Measurements from ENCODE around the gene FASTKD1.
"Not testable (repeated sequence)": the region's sequence is repeated elsewhere in the genome, so short reads cannot be mapped to it uniquely, and the experiment has no call there.

The FASTKD1 gene

DNA sequence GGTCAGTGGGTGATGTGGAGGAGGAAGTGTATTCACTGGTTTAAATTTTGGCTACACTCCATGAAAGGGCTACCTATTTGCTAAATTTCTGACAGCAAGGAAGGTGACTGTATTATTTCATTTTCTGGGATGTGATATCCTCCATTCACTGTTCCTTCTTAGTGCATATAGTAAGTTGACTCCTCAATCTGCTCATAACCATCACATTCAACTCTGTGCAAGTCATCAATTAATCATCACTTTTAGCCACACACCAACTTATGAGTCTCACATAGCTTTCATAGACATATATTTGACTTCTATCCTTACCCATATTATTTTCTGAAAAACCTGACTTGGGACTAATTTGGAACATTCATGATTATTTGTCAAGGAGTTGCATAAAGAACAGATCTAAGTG, 47.2 kb downstream of the FASTKD1 start:
- no peak overlapping the region for H3K27ac ChIP-seq (ENCODE audit: low read length)
- H3K27me3 ChIP-seq (ENCODE audit: control insufficient read depth in 1 of 2, insufficient read depth in 2 of 2, low read length in 2 of 2): no peaks in the 10 kb centered on the region
- H3K4me1 ChIP-seq (ENCODE audit: control insufficient read depth, insufficient read depth, low read length): no peaks in the 10 kb centered on the region
- no peak overlapping the region for H3K4me3 ChIP-seq (ENCODE audit: low read length in 2 of 2)
- H3K36me3 ChIP-seq (ENCODE audit: control insufficient read depth in 2 of 2, insufficient read depth in 2 of 2, low read length in 2 of 2): peaks cover 7 to 12% of the 10 kb centered on the region in 2 donors
- H3K9ac ChIP-seq (ENCODE audit: low read length in 2 of 2): no peak overlapping the region
- no peaks in the 10 kb centered on the region for H3K9me3 ChIP-seq (ENCODE audit: control insufficient read depth in 2 of 2, low read length in 2 of 2)

DNA sequence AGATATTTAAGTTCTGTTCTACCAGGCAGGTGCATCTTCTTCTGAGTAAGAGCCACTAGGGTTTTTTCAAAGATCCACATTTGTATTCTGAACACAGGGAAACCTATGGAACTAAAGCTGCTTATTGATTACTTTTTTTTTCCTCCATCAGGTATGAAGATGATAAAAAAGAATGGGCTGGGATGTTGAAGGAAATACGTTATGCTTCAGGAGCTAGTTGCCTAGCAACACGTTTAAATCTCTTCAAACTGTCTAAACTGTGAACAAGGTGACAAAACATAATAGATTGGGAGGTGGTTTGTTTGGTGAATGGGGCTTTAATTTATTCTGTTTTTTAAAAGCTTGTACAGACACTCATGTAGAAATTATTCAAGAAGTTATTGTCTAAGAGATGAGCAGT, 48.2 kb downstream of the FASTKD1 start:
- H3K36me3 ChIP-seq (ENCODE audit: control insufficient read depth in 2 of 2, insufficient read depth in 2 of 2, low read length in 2 of 2): peaks cover 7 to 12% of the 10 kb centered on the region in 2 donors
- no peak overlapping the region for H3K27ac ChIP-seq (ENCODE audit: low read length)
- H3K27me3 ChIP-seq (ENCODE audit: control insufficient read depth in 1 of 2, insufficient read depth in 2 of 2, low read length in 2 of 2): no peaks in the 10 kb centered on the region
- no peak overlapping the region for H3K9ac ChIP-seq (ENCODE audit: low read length in 2 of 2)
- H3K9me3 ChIP-seq (ENCODE audit: control insufficient read depth in 2 of 2, low read length in 2 of 2): no peaks in the 10 kb centered on the region
- H3K4me1 ChIP-seq (ENCODE audit: control insufficient read depth, insufficient read depth, low read length): no peaks in the 10 kb centered on the region
- H3K4me3 ChIP-seq (ENCODE audit: low read length in 2 of 2): no peak overlapping the region

DNA sequence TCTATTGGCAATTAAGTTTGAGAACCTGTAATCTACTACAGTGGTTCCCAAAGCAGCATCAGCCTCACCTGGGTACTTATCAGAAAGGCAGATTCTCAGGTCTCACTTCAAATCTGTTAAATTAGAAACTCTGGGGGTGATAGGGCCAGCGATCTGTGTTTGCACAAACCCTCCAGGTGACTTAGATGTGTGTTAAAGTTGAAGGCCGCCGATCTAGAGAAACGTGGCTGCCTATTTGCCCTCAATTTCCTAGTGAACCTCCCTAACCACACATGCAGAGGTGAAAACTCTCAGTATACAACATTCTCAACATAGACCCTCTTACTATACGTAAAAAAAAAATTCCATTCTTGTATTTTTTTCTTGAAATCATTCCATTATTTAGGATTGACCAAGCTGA, 50.0 kb downstream of the FASTKD1 start:
- Histone ChIP-seq H3K27ac (ENCODE audit: low read length) (no peak overlapping the region), H3K9ac (ENCODE audit: low read length in 2 of 2) (no peak overlapping the region), H3K4me1 (ENCODE audit: control insufficient read depth, insufficient read depth, low read length) (no peaks in the 10 kb centered on the region), H3K27me3 (ENCODE audit: control insufficient read depth in 1 of 2, insufficient read depth in 2 of 2, low read length in 2 of 2) (no peaks in the 10 kb centered on the region), H3K4me3 (ENCODE audit: low read length in 2 of 2) (no peak overlapping the region), H3K9me3 (ENCODE audit: control insufficient read depth in 2 of 2, low read length in 2 of 2) (no peaks in the 10 kb centered on the region), H3K36me3 (ENCODE audit: control insufficient read depth in 2 of 2, insufficient read depth in 2 of 2, low read length in 2 of 2) (peaks cover 7% of the 10 kb centered on the region in 2 donors)

DNA sequence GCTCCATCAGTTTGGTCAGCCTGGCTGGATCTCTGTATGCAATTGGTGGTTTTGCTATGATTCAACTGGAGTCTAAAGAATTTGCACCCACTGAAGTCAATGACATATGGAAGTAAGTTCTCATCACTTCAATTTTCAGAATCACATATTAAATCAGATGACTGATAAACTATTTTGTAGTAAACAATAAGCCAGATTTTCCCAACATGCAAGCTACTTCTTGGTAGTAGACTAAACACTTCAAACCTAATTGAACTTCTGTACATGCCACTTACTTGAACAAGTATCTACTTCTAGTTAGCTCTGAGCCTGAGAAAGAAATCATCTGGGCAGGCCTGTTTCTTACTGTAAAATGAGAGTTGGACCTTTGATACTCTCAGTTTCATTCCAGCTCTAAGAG, 52.8 kb downstream of the FASTKD1 start:
- peaks cover 7% of the 10 kb centered on the region in 2 donors for H3K36me3 ChIP-seq (ENCODE audit: control insufficient read depth in 2 of 2, insufficient read depth in 2 of 2, low read length in 2 of 2)
- H3K4me3 ChIP-seq (ENCODE audit: low read length in 2 of 2): no peak overlapping the region
- H3K9me3 ChIP-seq (ENCODE audit: control insufficient read depth in 2 of 2, low read length in 2 of 2): no peaks in the 10 kb centered on the region
- no peak overlapping the region for H3K27ac ChIP-seq (ENCODE audit: low read length)
- no peaks in the 10 kb centered on the region for H3K27me3 ChIP-seq (ENCODE audit: control insufficient read depth in 1 of 2, insufficient read depth in 2 of 2, low read length in 2 of 2)
- no peaks in the 10 kb centered on the region for H3K4me1 ChIP-seq (ENCODE audit: control insufficient read depth, insufficient read depth, low read length)
- no peak overlapping the region for H3K9ac ChIP-seq (ENCODE audit: low read length in 2 of 2)

DNA sequence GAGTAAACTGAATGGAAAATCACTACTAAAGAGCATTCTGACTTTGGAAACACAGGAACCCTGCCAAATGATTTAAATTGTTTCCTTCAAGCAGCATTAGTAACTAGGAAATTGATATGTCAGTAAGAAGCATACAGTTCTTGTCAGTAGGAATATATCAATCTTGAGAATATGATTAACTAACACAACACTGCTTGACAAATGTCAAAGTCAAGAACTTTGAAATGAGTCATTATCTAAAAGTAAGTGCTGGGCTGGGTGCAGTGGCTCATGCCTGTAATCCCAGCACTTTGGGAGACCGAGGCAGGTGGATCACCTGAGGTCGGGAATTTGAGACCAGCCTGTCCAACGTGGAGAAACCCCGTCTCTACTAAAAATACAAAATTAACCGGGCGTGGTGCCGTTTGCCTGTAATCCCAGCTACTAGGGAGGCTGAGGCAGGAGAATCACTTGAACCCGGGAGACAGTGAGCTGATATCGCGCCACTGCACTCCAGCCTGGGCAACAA, 57.1 kb downstream of the FASTKD1 start:
- H3K9ac ChIP-seq (ENCODE audit: low read length in 2 of 2); H3K4me3 ChIP-seq (ENCODE audit: low read length in 2 of 2); H3K9me3 ChIP-seq (ENCODE audit: control insufficient read depth in 2 of 2, low read length in 2 of 2); H3K36me3 ChIP-seq (ENCODE audit: control insufficient read depth in 2 of 2, insufficient read depth in 2 of 2, low read length in 2 of 2); H3K27me3 ChIP-seq (ENCODE audit: control insufficient read depth in 1 of 2, insufficient read depth in 2 of 2, low read length in 2 of 2); H3K27ac ChIP-seq (ENCODE audit: low read length); H3K4me1 ChIP-seq (ENCODE audit: control insufficient read depth, insufficient read depth, low read length): not testable (repeated sequence)

DNA sequence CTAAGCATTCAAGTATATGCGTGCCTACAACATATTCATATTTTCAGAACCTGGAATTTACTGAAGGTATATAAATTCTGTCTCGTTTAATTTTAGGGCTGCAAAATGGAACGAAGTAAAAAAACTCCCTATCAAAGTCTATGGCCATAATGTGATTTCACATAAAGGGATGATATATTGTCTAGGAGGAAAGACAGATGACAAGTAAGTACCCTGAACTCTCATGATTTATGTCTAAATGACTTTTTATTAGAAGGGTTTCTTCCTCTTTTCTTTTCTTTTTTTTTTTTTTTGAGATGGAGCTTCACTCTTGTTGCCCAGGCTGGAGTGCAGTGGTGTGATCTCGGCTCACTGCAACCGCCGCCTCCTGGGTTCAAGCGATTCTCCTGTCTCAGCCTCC, 58.9 kb downstream of the FASTKD1 start:
- H3K27ac ChIP-seq (ENCODE audit: low read length); H3K4me1 ChIP-seq (ENCODE audit: control insufficient read depth, insufficient read depth, low read length); H3K9ac ChIP-seq (ENCODE audit: low read length in 2 of 2); H3K36me3 ChIP-seq (ENCODE audit: control insufficient read depth in 2 of 2, insufficient read depth in 2 of 2, low read length in 2 of 2); H3K27me3 ChIP-seq (ENCODE audit: control insufficient read depth in 1 of 2, insufficient read depth in 2 of 2, low read length in 2 of 2); H3K9me3 ChIP-seq (ENCODE audit: control insufficient read depth in 2 of 2, low read length in 2 of 2); H3K4me3 ChIP-seq (ENCODE audit: low read length in 2 of 2): not testable (repeated sequence)

DNA sequence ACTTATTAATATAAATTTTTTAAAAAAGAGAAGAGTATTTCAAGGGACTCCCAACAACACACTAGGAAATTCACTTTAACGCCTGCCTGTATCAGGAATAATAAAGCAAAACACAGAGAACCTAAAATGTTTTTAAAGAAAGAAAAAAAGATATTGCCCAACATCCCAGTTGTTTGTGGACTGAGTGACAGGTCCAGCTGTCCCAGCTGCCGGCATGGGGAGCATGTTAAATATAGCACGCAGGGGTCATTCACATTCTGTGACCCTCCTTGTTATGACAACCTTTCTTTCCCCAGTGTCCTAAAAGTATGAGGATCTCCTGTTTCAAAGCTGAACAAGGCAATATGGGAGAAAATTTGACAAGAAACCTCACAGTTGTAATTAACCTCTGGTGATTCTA, 59.7 kb downstream of the FASTKD1 start:
- Histone ChIP-seq H3K9ac (ENCODE audit: low read length in 2 of 2) (no peak overlapping the region), H3K27ac (ENCODE audit: low read length) (no peak overlapping the region), H3K9me3 (ENCODE audit: control insufficient read depth in 2 of 2, low read length in 2 of 2) (no peaks in the 10 kb centered on the region), H3K4me1 (ENCODE audit: control insufficient read depth, insufficient read depth, low read length) (peaks cover 4% of the 10 kb centered on the region), H3K4me3 (ENCODE audit: low read length in 2 of 2) (no peak overlapping the region), H3K27me3 (ENCODE audit: control insufficient read depth in 1 of 2, insufficient read depth in 2 of 2, low read length in 2 of 2) (no peaks in the 10 kb centered on the region), H3K36me3 (ENCODE audit: control insufficient read depth in 2 of 2, insufficient read depth in 2 of 2, low read length in 2 of 2) (no peaks in the 10 kb centered on the region)

DNA sequence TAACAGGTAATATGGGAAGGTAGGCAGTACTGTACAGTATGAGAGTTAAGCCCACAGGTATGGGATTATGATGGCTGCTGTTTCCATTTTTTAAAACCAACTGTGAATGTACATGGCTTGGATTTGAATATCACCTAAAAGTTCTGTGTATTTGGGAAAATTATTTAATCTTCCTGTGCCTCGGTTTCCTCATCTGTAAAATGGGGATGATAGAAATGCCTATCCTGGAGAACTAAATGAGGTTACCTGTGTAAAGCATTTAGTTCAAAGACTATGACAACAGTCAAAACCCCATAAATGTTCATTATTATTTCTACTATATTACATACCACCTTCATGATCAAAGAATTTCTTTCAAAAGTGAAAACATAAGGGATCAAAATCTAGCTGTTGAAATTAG, 60.6 kb downstream of the FASTKD1 start:
- Histone ChIP-seq H3K9ac (ENCODE audit: low read length in 2 of 2) (no peak overlapping the region), H3K27me3 (ENCODE audit: control insufficient read depth in 1 of 2, insufficient read depth in 2 of 2, low read length in 2 of 2) (no peaks in the 10 kb centered on the region), H3K4me1 (ENCODE audit: control insufficient read depth, insufficient read depth, low read length) (peaks cover 4% of the 10 kb centered on the region), H3K4me3 (ENCODE audit: low read length in 2 of 2) (no peak overlapping the region), H3K9me3 (ENCODE audit: control insufficient read depth in 2 of 2, low read length in 2 of 2) (peaks cover 0 to under 1% of the 10 kb centered on the region in 2 donors), H3K36me3 (ENCODE audit: control insufficient read depth in 2 of 2, insufficient read depth in 2 of 2, low read length in 2 of 2) (no peaks in the 10 kb centered on the region), H3K27ac (ENCODE audit: low read length) (no peak overlapping the region)

DNA sequence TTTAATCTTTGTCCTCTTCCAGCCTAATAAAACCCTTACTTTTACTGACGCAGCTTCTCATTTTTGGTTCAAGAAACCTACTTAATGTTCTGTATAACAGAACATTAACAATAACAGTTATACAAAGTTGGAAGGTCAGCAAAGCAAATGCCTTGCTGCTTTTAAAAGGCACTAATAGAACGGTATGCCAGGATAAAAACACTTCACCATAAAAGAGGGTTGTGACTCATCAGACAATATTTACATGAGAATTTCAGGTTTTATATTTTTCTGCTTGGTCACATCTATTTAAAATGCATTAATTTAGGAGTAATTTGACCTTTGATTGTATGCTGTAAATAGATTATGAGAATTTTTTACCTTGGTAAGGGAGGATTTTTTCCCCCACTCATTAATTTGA, 61.1 kb downstream of the FASTKD1 start:
- Histone ChIP-seq H3K36me3 (ENCODE audit: control insufficient read depth in 2 of 2, insufficient read depth in 2 of 2, low read length in 2 of 2) (no peaks in the 10 kb centered on the region), H3K4me1 (ENCODE audit: control insufficient read depth, insufficient read depth, low read length) (peaks cover 4% of the 10 kb centered on the region), H3K4me3 (ENCODE audit: low read length in 2 of 2) (no peak overlapping the region), H3K27me3 (ENCODE audit: control insufficient read depth in 1 of 2, insufficient read depth in 2 of 2, low read length in 2 of 2) (no peaks in the 10 kb centered on the region), H3K27ac (ENCODE audit: low read length) (no peak overlapping the region), H3K9ac (ENCODE audit: low read length in 2 of 2) (no peak overlapping the region), H3K9me3 (ENCODE audit: control insufficient read depth in 2 of 2, low read length in 2 of 2) (peaks cover 0 to 4% of the 10 kb centered on the region in 2 donors)

DNA sequence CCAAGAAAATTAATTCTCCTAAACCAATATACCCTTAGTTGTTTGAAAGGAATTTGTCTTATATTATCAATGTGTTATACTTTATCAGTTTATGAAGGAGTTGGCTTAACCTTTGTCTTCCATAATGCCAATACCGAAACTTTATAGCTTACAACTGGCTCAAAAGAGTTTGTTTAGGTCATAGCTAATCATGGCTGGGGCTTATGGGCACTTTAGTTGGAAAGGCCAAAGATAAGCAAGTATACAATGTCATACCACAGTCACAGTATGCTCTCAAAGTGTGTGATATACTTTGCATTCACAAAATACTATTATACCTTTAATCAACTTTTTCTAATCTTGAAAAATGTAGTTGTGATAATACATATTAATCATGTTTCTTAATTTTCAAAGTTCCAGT, 61.8 kb downstream of the FASTKD1 start:
- no peaks in the 10 kb centered on the region for H3K27me3 ChIP-seq (ENCODE audit: control insufficient read depth in 1 of 2, insufficient read depth in 2 of 2, low read length in 2 of 2)
- peaks cover 0 to 4% of the 10 kb centered on the region in 2 donors for H3K9me3 ChIP-seq (ENCODE audit: control insufficient read depth in 2 of 2, low read length in 2 of 2)
- H3K4me1 ChIP-seq (ENCODE audit: control insufficient read depth, insufficient read depth, low read length): peaks cover 4% of the 10 kb centered on the region
- no peak overlapping the region for H3K4me3 ChIP-seq (ENCODE audit: low read length in 2 of 2)
- no peak overlapping the region for H3K27ac ChIP-seq (ENCODE audit: low read length)
- H3K9ac ChIP-seq (ENCODE audit: low read length in 2 of 2): no peak overlapping the region
- no peaks in the 10 kb centered on the region for H3K36me3 ChIP-seq (ENCODE audit: control insufficient read depth in 2 of 2, insufficient read depth in 2 of 2, low read length in 2 of 2)

DNA sequence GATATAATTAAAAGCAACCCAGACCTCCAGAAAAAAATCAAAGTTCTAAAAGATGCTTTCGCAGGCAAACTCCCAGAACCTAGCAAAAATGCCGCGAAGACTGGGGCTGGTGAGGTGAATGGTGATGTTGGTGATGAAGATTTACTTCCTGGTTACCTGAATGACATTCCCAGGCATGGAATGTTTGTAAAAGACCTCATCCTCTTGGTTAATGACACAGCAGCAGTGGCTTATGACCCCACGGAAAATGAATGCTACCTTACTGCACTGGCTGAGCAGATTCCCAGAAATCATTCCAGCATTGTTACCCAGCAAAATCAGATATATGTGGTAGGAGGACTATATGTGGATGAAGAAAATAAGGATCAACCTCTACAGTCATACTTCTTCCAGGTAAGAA, 63.2 kb downstream of the FASTKD1 start:
- H3K4me3 ChIP-seq (ENCODE audit: low read length in 2 of 2): no peak overlapping the region
- peaks cover 0 to 4% of the 10 kb centered on the region in 2 donors for H3K9me3 ChIP-seq (ENCODE audit: control insufficient read depth in 2 of 2, low read length in 2 of 2)
- no peak overlapping the region for H3K9ac ChIP-seq (ENCODE audit: low read length in 2 of 2)
- H3K27me3 ChIP-seq (ENCODE audit: control insufficient read depth in 1 of 2, insufficient read depth in 2 of 2, low read length in 2 of 2): no peaks in the 10 kb centered on the region
- no peaks in the 10 kb centered on the region for H3K36me3 ChIP-seq (ENCODE audit: control insufficient read depth in 2 of 2, insufficient read depth in 2 of 2, low read length in 2 of 2)
- H3K27ac ChIP-seq (ENCODE audit: low read length): no peak overlapping the region
- H3K4me1 ChIP-seq (ENCODE audit: control insufficient read depth, insufficient read depth, low read length): peaks cover 4% of the 10 kb centered on the region
